ENCODE measurements around the gene APOB. TPM values are rescaled to one million over a fixed set of nuclear protein-coding genes. Genes with fewer than 3 reads are reported as not detected.

APOB gene
- total RNA-seq, 4 donors from 2014 or later = 14.0 to 2,659 (median 1,284) TPM

DNA sequence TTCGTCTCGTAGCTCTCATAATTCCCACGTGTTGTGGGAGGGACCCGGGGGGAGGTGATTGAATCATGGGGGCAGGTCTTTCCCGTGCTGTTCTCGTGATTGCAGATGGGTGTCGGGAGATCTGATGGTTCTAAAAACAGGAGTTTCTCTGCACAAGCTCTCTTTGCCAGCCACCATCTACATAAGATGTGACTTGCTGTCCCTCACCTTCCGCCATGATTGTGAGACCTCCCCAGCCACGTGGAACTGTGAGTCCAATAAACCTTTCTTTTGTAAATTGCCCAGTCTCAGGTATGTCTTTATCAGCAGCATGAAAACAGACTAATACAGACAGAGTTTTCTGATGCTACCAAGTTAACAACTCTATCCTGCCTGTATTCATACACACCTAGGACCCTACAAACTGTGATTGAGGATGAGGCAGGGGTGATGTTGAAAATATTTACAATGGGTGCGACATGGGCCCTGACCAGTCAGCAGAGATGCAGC is 3.9 kb downstream of the APOB start:
- Histone ChIP-seq H3K9me3 (no peaks in the 10 kb centered on the region), H3K36me3 (peaks cover 0 to 28% (median 0%) of the 10 kb centered on the region in 3 donors), H3K4me3 (peak overlapping the region in 2 of 4 donors; percentile 56 to 73), H3K27me3 (no peaks in the 10 kb centered on the region), H3K4me1 (peaks cover 0 to 7% (median 0%) of the 10 kb centered on the region in 4 donors), H3K27ac (no peak overlapping the region)
- no peak for DNase-seq
- TF ChIP-seq POLR2A (IDR thresholded peaks at IDR 0.05) = no peak
- TF ChIP-seq, protein P1, sequence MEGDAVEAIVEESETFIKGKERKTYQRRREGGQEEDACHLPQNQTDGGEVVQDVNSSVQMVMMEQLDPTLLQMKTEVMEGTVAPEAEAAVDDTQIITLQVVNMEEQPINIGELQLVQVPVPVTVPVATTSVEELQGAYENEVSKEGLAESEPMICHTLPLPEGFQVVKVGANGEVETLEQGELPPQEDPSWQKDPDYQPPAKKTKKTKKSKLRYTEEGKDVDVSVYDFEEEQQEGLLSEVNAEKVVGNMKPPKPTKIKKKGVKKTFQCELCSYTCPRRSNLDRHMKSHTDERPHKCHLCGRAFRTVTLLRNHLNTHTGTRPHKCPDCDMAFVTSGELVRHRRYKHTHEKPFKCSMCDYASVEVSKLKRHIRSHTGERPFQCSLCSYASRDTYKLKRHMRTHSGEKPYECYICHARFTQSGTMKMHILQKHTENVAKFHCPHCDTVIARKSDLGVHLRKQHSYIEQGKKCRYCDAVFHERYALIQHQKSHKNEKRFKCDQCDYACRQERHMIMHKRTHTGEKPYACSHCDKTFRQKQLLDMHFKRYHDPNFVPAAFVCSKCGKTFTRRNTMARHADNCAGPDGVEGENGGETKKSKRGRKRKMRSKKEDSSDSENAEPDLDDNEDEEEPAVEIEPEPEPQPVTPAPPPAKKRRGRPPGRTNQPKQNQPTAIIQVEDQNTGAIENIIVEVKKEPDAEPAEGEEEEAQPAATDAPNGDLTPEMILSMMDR (IDR thresholded peaks at IDR 0.05) = no peak

DNA sequence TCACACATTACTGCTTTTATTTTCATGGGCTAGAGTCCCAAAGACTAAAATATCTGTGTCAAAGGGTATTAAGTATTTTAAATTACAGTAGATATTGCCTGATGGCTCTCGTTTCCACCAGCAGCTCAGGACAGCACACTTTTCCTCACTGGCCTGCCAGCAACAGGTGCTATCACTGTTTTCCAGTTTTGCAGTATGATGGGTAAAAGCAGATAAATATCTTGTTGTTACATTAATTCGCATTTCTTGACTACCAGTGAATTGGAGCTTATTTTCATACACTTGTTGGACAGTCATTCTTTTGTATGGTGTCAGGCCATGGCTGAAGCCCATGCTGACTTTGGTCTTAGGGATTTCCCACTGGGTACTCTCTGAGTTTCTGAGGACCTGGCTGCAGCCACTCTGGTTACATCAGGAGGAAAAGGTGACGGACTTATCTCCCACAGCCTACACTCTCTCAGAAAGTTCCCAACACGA is 4.8 kb downstream of the APOB start:
- Histone ChIP-seq H3K27me3 (no peaks in the 10 kb centered on the region), H3K4me1 (peaks cover 0 to 7% (median 0%) of the 10 kb centered on the region in 4 donors), H3K9me3 (no peaks in the 10 kb centered on the region), H3K36me3 (peaks cover 0 to 28% (median 0%) of the 10 kb centered on the region in 3 donors), H3K27ac (no peak overlapping the region), H3K4me3 (no peak overlapping the region)
- no peak for DNase-seq
- no peak for TF ChIP-seq POLR2A (IDR thresholded peaks at IDR 0.05)
- TF ChIP-seq, protein P1 (IDR thresholded peaks at IDR 0.05) = no peak

DNA sequence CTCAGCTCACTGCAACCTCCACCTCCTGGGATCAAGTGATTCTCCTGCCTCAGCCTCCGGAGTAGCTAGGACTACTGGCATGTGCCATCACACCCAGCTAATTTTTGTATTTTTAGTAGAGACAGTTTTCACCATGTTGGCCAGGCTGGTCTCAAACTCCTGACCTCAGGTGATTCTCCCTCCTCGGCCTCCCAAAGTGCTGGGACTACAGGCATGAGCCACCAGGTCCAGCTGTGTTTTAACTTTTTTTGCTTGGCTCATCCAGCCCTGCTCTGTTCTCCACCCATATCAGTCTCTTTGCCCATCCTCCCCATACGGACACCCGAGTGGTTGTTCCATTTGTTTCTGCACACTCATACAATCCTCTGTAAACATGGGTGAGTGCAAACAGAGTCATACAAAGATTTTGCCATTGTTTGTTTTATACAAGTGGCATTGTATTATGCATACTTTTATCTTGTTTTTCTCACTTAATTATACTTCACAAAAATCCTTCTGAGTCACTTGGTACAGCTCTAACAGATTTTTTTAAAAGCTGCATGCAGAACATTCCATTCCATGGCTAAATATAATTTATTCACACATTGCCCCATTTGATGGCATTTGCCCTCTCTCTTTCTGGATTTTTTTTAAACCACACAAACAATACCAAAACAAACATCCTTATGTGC is 5.3 kb downstream of the APOB start:
- no peak for TF ChIP-seq POLR2A (IDR thresholded peaks at IDR 0.05)
- TF ChIP-seq, protein P1 (IDR thresholded peaks at IDR 0.05) = no peak
- H3K36me3 ChIP-seq = peaks cover 0 to 28% (median 0%) of the 10 kb centered on the region in 3 donors
- H3K27ac ChIP-seq = no peak overlapping the region

DNA sequence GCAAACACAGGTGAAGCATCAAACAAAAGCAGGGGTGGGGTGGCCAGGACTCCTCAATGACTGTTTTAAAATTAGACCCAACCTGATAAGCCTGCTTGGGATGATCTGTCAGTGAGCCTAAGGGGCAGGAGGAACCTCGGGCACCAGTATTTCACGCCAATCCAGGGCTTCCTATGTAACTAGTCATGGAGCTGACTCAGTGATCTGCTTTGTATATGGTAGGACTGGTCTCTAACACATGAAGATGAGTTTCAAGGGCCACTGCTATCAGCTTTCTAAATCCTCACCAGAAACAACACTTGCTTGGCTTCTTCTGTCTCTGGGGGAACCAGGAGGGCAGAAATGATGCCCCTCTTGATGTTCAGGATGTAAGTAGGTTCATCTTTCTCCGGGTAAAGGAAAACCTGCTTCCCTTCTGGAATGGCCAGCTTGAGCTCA is 6.2 kb downstream of the APOB start:
- H3K27ac ChIP-seq = no peak overlapping the region
- H3K9me3 ChIP-seq = no peaks in the 10 kb centered on the region
- no peak for TF ChIP-seq POLR2A (IDR thresholded peaks at IDR 0.05)
- TF ChIP-seq, protein P1 (IDR thresholded peaks at IDR 0.05) = no peak
- peaks cover 0 to 28% (median 0%) of the 10 kb centered on the region in 3 donors for H3K36me3 ChIP-seq
- no peaks in the 10 kb centered on the region for H3K27me3 ChIP-seq
- DNase-seq = no peak
- peaks cover 0 to 7% (median 0%) of the 10 kb centered on the region in 4 donors for H3K4me1 ChIP-seq
- H3K4me3 ChIP-seq = no peak overlapping the region

More for the DNA sequence above, 5.3 kb downstream of the APOB start:
- no peaks in the 10 kb centered on the region for H3K9me3 ChIP-seq
- H3K27me3 ChIP-seq = no peaks in the 10 kb centered on the region
- no peak overlapping the region for H3K4me3 ChIP-seq
- no peak for DNase-seq
- H3K4me1 ChIP-seq = peaks cover 0 to 7% (median 0%) of the 10 kb centered on the region in 4 donors

DNA sequence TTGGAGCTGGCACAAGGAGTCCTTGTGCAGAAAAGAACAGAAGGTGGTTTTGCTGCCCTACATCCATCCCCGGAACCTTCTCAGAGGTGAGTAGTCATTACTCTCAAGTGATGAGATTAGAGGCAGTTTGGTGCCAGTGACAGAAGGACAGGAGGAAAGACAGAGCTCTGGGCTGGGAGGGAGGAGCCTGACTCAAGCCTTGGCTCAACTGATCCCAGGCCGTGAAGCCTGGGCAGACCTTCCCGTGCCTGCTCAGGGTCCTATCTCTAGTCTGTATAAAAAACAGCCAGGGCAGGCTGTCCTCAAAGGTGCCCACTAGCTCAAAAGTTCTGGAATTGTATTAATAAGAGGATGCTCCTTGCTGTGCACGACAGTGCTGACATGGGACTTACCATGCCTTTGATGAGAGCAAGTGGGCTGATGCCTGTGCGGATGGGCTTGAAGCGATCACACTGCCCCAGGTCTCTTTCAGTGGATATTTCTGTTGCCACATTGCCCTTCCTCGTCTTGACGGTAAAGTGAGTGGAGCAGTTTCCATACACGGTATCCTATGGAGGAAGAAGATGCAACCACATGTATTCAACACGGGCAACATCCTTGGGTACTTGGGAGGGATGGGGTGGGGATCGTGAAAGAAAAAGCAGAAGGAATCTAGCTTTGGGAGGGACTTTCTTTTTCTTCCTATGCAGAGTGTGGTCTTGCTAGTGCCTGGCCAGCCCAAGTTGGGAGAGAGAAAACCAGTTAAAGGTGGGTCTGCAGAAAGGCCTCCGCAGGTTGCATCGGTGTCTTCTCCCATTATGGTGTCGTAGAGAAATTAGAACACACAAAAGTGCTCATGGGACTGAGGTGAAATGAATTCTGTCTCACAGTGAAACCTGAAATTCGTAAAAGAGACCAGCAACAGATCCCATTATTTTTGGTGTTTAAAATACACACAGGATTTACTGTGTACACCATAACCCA is 6.9 kb downstream of the APOB start:
- no peak overlapping the region for H3K4me3 ChIP-seq
- H3K9me3 ChIP-seq = no peaks in the 10 kb centered on the region
- no peak for DNase-seq
- peaks cover 0 to 28% (median 0%) of the 10 kb centered on the region in 3 donors for H3K36me3 ChIP-seq
- no peak overlapping the region for H3K27ac ChIP-seq
- no peaks in the 10 kb centered on the region for H3K27me3 ChIP-seq
- TF ChIP-seq POLR2A (IDR thresholded peaks at IDR 0.05) = no peak
- TF ChIP-seq, protein P1 (IDR thresholded peaks at IDR 0.05) = no peak
- peaks cover 0 to 7% (median 0%) of the 10 kb centered on the region in 4 donors for H3K4me1 ChIP-seq

Measured in Peyer's patch (tissue), 4 donors.